ENCODE measurements around the gene ZMYND8.

- TF ChIP-seq, protein P1, sequence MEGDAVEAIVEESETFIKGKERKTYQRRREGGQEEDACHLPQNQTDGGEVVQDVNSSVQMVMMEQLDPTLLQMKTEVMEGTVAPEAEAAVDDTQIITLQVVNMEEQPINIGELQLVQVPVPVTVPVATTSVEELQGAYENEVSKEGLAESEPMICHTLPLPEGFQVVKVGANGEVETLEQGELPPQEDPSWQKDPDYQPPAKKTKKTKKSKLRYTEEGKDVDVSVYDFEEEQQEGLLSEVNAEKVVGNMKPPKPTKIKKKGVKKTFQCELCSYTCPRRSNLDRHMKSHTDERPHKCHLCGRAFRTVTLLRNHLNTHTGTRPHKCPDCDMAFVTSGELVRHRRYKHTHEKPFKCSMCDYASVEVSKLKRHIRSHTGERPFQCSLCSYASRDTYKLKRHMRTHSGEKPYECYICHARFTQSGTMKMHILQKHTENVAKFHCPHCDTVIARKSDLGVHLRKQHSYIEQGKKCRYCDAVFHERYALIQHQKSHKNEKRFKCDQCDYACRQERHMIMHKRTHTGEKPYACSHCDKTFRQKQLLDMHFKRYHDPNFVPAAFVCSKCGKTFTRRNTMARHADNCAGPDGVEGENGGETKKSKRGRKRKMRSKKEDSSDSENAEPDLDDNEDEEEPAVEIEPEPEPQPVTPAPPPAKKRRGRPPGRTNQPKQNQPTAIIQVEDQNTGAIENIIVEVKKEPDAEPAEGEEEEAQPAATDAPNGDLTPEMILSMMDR (IDR thresholded peaks at IDR 0.05) = no peak
- no peak for TF ChIP-seq POLR2A (IDR thresholded peaks at IDR 0.05)
- TF ChIP-seq EP300 (IDR thresholded peaks at IDR 0.05; ENCODE audit: low read depth) = no peak
- TF ChIP-seq POLR2AphosphoS5 (IDR thresholded peaks at IDR 0.05) = no peak
These were observed 121.4 kb downstream of the ZMYND8 start for GRCh38 chr20:47235111-47235510.
